HG03095 (cell line): ENCODE results near the gene PDCD1.

Source experiments
- ATAC-seq: cut with Tn5 transposase; IDR thresholded peaks from one replicate; pipeline ENCODE4 v1.9.1; 2021; ENCODE audit warnings: moderate library complexity; ENCODE audit not compliant: unreplicated experiment

The PDCD1 gene

DNA sequence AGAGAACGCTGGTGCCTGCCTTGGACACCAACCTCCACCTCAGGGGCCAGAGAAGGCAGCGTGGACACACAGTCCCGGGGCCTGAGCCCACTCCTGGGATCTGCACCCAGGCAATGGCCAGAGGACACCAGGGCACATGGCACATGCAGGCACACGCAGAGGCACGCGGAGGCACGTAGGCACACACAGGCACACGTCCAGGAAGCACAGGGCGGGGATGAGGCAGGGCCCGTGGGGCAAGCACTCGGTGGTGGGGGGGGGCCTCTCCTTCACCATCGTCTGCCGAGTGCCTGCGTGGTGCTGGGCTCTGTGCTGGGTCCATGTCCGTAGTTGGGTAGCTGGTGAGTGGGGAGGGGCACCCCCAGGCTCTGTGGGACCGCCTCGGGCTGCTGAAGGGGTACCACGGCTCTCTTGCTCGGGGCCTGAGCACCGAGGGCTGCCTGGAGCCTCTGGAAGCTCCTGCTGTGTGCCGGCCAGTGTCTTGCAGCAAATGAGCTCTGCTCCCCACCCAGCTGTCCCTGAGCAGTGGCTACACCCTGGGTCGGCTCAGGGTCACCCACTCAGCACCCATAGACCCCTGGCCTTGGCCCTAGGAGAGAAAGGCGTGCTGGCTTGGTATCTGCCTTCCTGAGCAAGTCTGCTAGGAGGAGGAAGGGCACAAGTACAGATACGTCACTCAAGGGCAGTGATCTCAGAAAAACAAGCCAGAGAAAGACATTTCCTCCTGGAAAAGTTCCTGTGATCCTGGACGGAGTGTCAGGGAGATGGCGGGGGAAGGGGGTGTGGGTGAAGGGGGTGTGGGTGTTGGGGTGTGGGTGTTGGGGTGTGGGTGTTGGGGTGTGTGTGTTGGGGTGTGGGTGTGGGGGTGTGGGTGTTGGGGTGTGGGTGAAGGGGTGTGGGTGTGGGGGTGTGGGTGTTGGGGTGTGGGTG is 37.3 kb upstream of the PDCD1 start:
- no peak for ATAC-seq

GRCh38 chr2:241895427-241895711 is 36.7 kb upstream of the PDCD1 start:
- ATAC-seq = no peak

DNA sequence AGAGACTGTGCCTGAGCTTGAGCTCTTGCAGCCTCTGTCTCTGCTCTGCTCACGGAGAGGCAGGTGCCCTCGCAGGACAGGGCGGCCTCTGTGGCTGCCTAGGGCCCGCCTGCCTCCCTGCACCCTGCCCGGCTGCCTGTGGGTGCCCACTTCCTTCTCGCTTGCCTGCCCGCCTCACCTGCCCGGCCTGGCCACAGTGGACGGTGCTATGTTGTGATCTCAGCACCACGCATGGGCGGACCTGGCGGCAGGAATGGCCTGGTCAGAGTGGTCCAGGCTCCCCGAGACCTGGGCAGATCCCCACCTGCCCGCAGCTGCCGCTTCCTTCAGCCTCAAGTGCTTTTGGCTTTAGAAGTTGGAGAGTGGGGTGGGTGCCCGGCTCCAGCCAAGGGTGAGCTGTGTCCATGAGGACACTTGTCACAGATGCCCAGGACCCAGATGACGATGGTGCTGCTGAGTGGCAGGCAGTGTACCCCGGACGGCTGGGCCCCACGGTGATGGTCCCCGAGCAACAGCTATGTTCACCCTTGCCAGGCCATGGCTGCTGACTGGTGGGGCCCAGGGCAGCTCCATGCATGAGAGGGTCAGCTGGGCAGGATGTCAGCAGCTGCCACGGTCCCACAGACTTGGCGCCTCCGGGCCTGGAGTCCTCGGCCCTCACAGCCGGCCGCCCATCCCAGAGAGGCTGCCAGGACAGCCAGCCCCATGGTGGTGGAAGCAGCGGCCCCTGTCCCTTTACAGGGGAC is 36.2 kb upstream of the PDCD1 start:
- ATAC-seq = no peak

DNA sequence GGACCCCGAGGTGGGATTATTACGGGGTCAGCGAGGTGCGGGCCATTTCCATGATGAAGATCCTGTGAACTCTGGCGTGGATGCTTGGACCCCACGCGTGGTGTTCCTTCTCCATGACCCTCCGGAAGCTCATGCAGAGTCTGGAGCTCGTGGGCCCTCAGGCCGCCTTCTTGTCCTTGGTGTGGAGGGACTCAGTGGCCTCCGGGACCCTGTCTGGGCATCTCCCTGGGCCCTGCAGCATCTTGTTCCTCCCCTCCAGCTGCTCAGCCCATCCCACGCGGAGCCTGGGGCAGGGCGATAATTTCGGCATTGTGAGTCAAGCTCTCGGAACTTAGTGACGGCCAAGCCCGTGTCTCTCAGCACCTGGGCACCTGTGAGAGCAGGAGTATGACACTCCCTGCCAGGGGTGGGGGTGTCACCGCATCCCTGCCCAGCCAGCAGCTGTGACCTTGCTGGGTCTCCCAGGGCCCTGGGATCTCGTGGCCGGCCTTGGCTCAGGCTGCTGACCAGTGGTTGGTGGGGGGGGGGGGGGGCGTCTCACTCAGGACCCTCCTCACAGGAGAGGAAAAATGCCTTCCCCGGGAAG is 35.5 kb upstream of the PDCD1 start:
- ATAC-seq = no peak

DNA sequence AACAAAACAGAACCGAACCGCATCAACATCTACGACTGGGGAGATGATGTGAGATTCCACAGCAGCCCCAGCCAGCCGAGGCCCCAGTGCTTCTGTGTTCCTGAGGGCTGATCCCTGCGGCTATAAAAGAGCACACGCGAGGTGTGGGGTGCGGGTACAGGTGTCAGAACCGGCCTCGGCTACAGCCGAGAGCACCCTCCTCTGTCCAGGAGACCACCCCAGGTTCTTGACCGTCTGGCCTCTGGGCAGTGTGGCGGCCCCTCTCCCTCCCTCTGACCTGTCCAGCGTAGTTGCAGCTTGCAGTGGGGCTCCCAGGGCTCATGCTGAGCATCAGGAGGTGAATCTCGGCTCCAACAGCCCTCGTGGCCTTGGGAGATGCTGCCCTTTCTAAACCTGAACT is 34.6 kb upstream of the PDCD1 start:
- ATAC-seq = no peak

DNA sequence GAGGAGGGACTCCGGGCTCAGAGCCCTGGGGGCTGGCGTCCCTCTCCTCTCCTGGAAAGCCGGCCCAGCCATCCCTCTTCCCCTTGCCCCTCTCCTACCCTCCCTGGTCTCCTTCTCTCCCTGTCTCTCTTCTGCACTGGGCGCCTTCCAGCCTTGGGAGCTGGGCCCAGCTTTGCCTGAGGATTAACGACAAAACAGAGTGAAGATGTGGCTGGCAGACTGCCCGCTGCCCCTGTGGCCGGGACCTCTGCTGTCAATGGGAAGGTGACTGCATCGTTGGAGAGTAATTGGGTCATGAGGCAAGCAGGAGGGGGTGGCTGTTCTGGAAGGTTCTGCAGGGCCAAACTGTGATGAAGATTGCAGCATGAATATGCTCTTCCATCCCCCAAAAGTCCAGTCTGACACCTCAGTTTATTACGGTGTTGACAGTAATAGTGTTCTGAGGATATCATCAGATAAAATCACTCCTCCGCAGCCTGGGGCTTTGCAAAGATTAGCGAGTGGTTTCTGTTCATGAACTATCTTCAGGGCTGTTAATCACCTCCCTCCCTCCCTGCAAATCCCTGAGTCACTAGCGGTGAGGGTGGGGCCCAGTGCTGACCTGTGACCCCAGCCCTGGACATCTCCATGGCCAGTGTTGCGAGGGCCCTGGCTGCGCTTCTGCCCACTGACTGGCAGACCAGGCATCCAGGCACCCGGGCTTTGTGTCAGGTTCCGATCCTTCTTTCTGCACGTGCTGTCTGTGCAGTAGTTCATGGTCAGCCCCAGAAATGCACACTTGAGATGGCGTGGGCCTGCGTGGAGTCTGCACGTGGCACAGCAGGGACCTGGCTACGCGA is 33.8 kb upstream of the PDCD1 start:
- ATAC-seq = no peak

DNA sequence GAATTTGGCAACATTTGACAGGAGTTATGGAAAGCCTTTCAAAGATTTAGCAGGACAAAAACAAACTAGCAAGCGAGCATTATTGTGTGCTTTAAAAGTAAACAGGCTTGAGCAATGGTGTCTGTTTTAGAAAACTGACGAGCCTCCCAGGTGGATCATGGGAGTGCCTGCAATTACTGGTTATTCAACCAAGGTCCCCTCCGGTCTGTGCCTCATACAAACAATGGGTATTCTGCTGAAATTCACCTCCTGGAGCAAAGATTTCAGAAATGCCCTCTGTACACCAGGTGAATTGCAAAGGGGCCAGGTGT is 33.2 kb upstream of the PDCD1 start:
- ATAC-seq = no peak

- no peak for ATAC-seq
Observed at GRCh38 chr2:241891315-241891987, 32.8 kb upstream of the PDCD1 start.

GRCh38 chr2:241890524-241891235 is 32.0 kb upstream of the PDCD1 start:
- no peak for ATAC-seq

- no peak for ATAC-seq
Observed at GRCh38 chr2:241888641-241889040, 29.9 kb upstream of the PDCD1 start.

DNA sequence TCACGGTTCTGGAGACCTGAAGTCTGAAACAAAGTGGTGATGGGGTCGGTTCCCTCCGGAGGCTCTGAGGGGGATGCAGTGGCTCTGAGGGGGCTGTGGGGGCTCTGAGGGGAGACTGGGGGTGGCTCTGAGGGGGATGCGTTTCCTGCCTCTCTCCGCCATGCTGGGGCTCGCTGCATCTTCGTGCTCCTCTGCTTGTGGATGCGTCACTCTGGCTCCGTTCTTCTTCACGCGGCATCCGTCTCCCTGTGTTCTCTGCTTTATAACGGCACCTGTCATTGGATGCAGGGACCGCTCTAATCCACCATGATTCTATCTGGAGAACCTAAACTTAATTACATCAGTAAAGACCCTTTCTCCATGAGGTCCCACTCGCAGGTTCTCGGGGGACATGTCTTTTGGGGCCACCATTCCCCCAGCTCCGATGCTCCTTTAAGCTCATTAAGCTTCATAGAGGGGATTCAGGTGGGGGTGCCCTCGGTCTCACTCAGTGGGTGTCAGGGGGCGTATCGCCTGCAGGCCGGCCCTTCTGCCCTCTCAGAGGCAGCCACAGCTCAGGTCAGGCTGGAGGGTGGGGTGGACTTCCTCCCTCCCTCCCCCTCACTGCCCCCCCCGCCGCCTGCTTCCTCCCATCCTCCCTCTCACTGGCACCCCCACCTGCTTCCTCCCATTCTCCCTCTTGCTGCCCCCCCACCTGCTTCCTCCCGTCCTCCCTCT is 29.3 kb upstream of the PDCD1 start:
- no peak for ATAC-seq

- no peak for ATAC-seq
Observed at GRCh38 chr2:241886840-241887447, 28.2 kb upstream of the PDCD1 start.

- no peak for ATAC-seq
Observed at GRCh38 chr2:241885946-241886643, 27.4 kb upstream of the PDCD1 start.

GRCh38 chr2:241885291-241885945 is 26.7 kb upstream of the PDCD1 start:
- ATAC-seq = no peak

- no peak for ATAC-seq
Observed at GRCh38 chr2:241884951-241885290, 26.2 kb upstream of the PDCD1 start.

DNA sequence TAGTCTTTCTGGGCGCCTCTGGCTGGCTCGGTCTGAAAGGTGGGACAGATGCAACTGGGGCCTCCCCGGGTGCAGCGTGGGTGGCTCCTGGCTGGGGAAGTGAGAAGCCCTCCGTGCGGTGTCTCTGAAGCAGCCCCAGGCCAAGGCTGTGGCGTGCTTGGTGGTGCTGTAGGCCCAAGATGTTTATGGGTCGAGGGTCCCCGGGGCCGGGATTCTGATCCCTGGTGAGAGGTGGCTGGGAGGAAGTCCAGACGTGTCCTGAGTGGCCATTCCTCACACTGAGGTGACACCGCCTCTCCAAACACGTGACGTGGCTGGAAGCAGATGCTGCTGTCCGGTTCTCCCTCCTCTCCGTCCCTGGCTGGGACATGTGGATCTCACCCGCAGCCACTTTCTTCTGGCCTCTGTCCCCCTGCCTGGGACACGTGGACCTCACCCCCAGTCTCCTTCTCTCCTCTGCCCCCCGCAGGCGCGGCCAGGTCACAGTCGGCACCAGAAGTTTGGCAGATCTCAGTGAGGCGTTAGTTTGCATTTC is 23.5 kb upstream of the PDCD1 start:
- peak; percentile 54 for ATAC-seq

- ATAC-seq = no peak
Observed at GRCh38 chr2:241880311-241881073, 21.8 kb upstream of the PDCD1 start.
